Fibroblast of the aortic adventitia (primary cell): ENCODE measurements around the gene RHBDD3. TPM values are rescaled to one million over a fixed set of nuclear protein-coding genes. Genes with fewer than 3 reads are reported as not detected.

Experiments used
- DNase-seq: peaks from one replicate; pipeline ENCODE4 v3.0.0-alpha.2; 2010; ENCODE audit warnings: low read depth
- H3K4me3 ChIP-seq: 2 replicates; pipeline ENCODE4 v1.5.1; 2011; ENCODE audit warnings: low read depth, mild to moderate bottlenecking, control low read depth, low read length, moderate library complexity
- CTCF ChIP-seq: IDR thresholded peaks from 2 replicates; pipeline ENCODE4 v1.5.1; 2011; ENCODE audit warnings: mild to moderate bottlenecking, low read length, control low read depth, inconsistent platforms; ENCODE audit not compliant: insufficient read depth
- total RNA-seq: library from RNA; depleted of rRNA; stranded (reverse); fragments of >200 nt; gene quantifications from 2 replicates; pipeline ENCODE4 v1.2.3, GENCODE V29; 2012; ENCODE audit warnings: low replicate concordance

RHBDD3 gene
- total RNA-seq, 1 donor, result 22.0 TPM

GRCh38 chr22:29214232-29214631 is 53.5 kb downstream of the RHBDD3 start:
- DNase-seq, result no peak
- TF ChIP-seq CTCF, result no peak
- no peak overlapping the region for H3K4me3 ChIP-seq

- TF ChIP-seq CTCF, result no peak
- no peak overlapping the region for H3K4me3 ChIP-seq
- DNase-seq, result no peak
Observed at GRCh38 chr22:29213493-29213892, 54.3 kb downstream of the RHBDD3 start.

GRCh38 chr22:29212743-29213142 is 55.0 kb downstream of the RHBDD3 start:
- no peak for DNase-seq
- H3K4me3 ChIP-seq, result no peak overlapping the region
- no peak for TF ChIP-seq CTCF

- no peak overlapping the region for H3K4me3 ChIP-seq
- no peak for DNase-seq
Observed at GRCh38 chr22:29211466-29211865, 56.3 kb downstream of the RHBDD3 start.

GRCh38 chr22:29211066-29211465 is 56.7 kb downstream of the RHBDD3 start:
- H3K4me3 ChIP-seq, result no peak overlapping the region
- no peak for DNase-seq
- no peak for TF ChIP-seq CTCF

More at GRCh38 chr22:29211466-29211865, 56.3 kb downstream of the RHBDD3 start:
- TF ChIP-seq CTCF, result no peak

Other genes starting within 250 kb of the RHBDD3 start
- not detected in 2 replicates for gene C22orf31, start 206.2 kb downstream of the RHBDD3 start, total RNA-seq
- 2.5 and 5.7 TPM in 2 replicates for gene KREMEN1, start 194.9 kb downstream of the RHBDD3 start, total RNA-seq
- gene EMID1, start 62.1 kb downstream of the RHBDD3 start, total RNA-seq, result 0.08 TPM in 1 of 2 replicates, not detected in the other
- 108 and 176 TPM in 2 replicates for gene EWSR1, start 287 bp upstream of the RHBDD3 start, total RNA-seq
- 5.0 and 15.0 TPM in 2 replicates for gene GAS2L1, start 38.7 kb upstream of the RHBDD3 start, total RNA-seq
- not detected in 2 replicates for gene RASL10A, start 47.7 kb upstream of the RHBDD3 start, total RNA-seq
- 19.0 and 46.3 TPM in 2 replicates for gene AP1B1, start 120.6 kb upstream of the RHBDD3 start, total RNA-seq
- not detected in 2 replicates for gene RFPL1, start 170.6 kb upstream of the RHBDD3 start, total RNA-seq
- gene NEFH, start 212.2 kb upstream of the RHBDD3 start, total RNA-seq, result 0.49 and 0.54 TPM in 2 replicates